ENCODE results near the gene VSTM4.

Gene VSTM4

GRCh38 chr10:49068209-49068608, 47.1 kb downstream of the VSTM4 start:
- DNase-seq = no peak

- no peak for DNase-seq
Observed at GRCh38 chr10:49066944-49067730, 48.2 kb downstream of the VSTM4 start.

- DNase-seq = no peak
Observed at GRCh38 chr10:49062229-49062628, 53.1 kb downstream of the VSTM4 start.

GRCh38 chr10:49061667-49062066, 53.7 kb downstream of the VSTM4 start:
- no peak for DNase-seq

GRCh38 chr10:49058463-49059255, 56.7 kb downstream of the VSTM4 start:
- no peak for DNase-seq

- DNase-seq = no peak
Observed at GRCh38 chr10:49057231-49057880, 58.0 kb downstream of the VSTM4 start.

GRCh38 chr10:49056356-49056755, 59.0 kb downstream of the VSTM4 start:
- DNase-seq = no peak

GRCh38 chr10:49055221-49055849, 60.0 kb downstream of the VSTM4 start:
- DNase-seq = no peak

GRCh38 chr10:49054753-49055152, 60.6 kb downstream of the VSTM4 start:
- no peak for DNase-seq

GRCh38 chr10:49053998-49054692, 61.2 kb downstream of the VSTM4 start:
- DNase-seq = no peak

GRCh38 chr10:49053053-49053997, 62.0 kb downstream of the VSTM4 start:
- no peak for DNase-seq

GRCh38 chr10:49052069-49052468, 63.3 kb downstream of the VSTM4 start:
- DNase-seq = no peak

- no peak for DNase-seq
Observed at GRCh38 chr10:49050906-49051305, 64.4 kb downstream of the VSTM4 start.

- no peak for DNase-seq
Observed at GRCh38 chr10:49050366-49050765, 65.0 kb downstream of the VSTM4 start.

- DNase-seq = no peak
Observed at GRCh38 chr10:49049660-49050059, 65.7 kb downstream of the VSTM4 start.

GRCh38 chr10:49047128-49047639, 68.1 kb downstream of the VSTM4 start:
- DNase-seq = no peak

GRCh38 chr10:49044293-49045193, 70.8 kb downstream of the VSTM4 start:
- no peak for DNase-seq

GRCh38 chr10:49040601-49041000, 74.7 kb downstream of the VSTM4 start:
- DNase-seq = no peak

- no peak for DNase-seq
Observed at GRCh38 chr10:49039409-49039808, 75.9 kb downstream of the VSTM4 start.

GRCh38 chr10:49038711-49039110, 76.6 kb downstream of the VSTM4 start:
- no peak for DNase-seq
